ENCODE measurements around the gene PLIN3. TPM values are rescaled to one million over a fixed set of nuclear protein-coding genes. Genes with fewer than 3 reads are reported as not detected.
A peak's percentile ranks its signal among the peaks of the same experiment; 100 is the strongest.

The PLIN3 gene
- total RNA-seq, 2 experiments from 2014 or later = 81.3 to 115 TPM

DNA sequence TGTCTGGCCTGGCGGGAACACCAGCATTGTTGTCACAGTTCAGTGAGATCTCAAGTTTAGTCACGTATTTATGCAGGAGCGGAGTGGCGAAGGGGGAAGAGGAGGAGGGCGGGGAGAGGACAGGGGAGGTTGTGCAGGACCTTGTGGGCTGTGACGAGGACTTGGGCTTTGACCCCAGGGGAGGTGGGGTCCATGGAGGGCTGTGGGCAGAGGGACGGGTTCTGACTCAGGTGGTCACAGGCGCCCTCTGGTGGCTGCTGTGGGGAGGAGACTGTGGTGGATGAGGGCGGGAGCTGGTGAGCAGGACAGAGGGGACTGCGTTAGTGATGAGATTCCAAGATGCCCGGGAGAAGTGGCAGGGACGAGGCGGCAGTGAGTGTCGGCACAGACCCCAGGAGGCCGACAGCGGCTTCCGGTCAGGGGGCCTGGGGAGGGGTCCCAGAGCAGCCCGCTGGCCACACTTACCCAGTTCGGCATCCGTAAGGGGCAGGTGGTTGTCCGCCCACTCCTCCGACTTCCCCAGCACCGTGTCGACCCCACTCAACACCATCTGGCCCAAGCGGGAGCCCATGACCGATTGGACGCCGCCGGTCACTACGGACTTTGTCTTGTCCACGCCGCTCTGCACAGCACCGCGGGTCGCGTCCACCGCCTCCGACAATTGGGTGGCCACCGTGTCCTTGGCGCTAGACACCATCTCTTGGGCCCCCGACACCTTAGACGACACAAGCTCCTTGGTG, 15.7 kb downstream of the PLIN3 start:
- Histone ChIP-seq H3K27ac (ENCODE audit: low read depth, low read length, poor library complexity, severe bottlenecking) (peak overlapping the region; percentile 91), H3K9me2 (ENCODE audit: insufficient read depth, low read length) (no peaks in the 10 kb centered on the region), H3K4me1 (ENCODE audit: insufficient read depth, low read length, poor library complexity, severe bottlenecking) (peaks cover 43% of the 10 kb centered on the region), H3K36me3 (ENCODE audit: insufficient read depth, low read length) (peaks cover 71% of the 10 kb centered on the region), H3K79me2 (ENCODE audit: insufficient read depth, low read depth, low read length) (peaks cover 4% of the 10 kb centered on the region; the same call in 1 of the 2 replicates), H3K4me2 (ENCODE audit: low read length) (peak overlapping the region; percentile 56; the same call in 1 of the 2 replicates), H3K4me3 (ENCODE audit: low read depth, low read length, poor library complexity, severe bottlenecking) (no peak overlapping the region), H3K9me3 (ENCODE audit: low read length) (no peaks in the 10 kb centered on the region), H4K20me1 (ENCODE audit: insufficient read depth, low read length) (no peaks in the 10 kb centered on the region), H2AFZ (ENCODE audit: low read length) (no peak overlapping the region)
- TF ChIP-seq, protein P1, sequence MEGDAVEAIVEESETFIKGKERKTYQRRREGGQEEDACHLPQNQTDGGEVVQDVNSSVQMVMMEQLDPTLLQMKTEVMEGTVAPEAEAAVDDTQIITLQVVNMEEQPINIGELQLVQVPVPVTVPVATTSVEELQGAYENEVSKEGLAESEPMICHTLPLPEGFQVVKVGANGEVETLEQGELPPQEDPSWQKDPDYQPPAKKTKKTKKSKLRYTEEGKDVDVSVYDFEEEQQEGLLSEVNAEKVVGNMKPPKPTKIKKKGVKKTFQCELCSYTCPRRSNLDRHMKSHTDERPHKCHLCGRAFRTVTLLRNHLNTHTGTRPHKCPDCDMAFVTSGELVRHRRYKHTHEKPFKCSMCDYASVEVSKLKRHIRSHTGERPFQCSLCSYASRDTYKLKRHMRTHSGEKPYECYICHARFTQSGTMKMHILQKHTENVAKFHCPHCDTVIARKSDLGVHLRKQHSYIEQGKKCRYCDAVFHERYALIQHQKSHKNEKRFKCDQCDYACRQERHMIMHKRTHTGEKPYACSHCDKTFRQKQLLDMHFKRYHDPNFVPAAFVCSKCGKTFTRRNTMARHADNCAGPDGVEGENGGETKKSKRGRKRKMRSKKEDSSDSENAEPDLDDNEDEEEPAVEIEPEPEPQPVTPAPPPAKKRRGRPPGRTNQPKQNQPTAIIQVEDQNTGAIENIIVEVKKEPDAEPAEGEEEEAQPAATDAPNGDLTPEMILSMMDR (conservative IDR thresholded peaks at IDR 0.05; ENCODE audit: low read length) = peak; percentile 92
- no peak for TF ChIP-seq EZH2phosphoT487 (IDR thresholded peaks at IDR 0.05; ENCODE audit: borderline replicate concordance, low read depth, low read length)
- no TSS peak for BruUV-seq (replicated peaks)
- ChIA-PET CTCF (ENCODE audit: unreplicated experiment) (interaction anchor here (0.7 to 2.6 kb wide), 3 partner anchors 8 to 42 kb away, joined by 3 to 28 read pairs (median 3); no protein-coding TSS in a partner anchor), POLR2A (interaction anchor here (3.5 kb wide), 1 partner anchor 41 kb away, joined by 15 read pairs; no protein-coding TSS in a partner anchor)
- intact Hi-C loops (cut with micrococcal nuclease; ENCODE audit: unreplicated experiment) = loop anchor here (1.0 kb wide), 1 partner anchor 42 kb away; no protein-coding TSS in a partner anchor
- DNase-seq (ENCODE audit: low spot score) = peak; percentile 77

DNA sequence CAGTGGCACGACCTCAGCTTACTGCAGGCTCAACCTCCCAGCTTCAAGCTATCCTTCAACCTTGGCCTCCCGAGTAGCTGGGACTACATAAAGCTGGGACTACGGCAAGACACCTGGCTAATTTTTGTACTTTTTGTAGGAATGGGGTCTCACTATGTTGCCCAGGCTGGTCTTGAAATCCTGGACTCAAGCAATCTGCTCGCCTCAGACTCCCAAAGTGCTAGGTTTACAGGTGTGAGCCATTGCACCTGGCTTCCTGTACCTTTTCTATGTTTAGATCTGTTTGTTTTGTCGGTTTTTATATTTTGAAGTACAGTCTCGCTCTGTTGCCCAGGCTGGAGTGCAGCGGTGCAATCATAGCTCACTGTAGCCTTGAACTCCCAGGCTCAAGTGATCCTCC, 18.4 kb downstream of the PLIN3 start:
- Histone ChIP-seq H3K4me3 (ENCODE audit: low read depth, low read length, poor library complexity, severe bottlenecking) (peak overlapping the region; percentile 12), H3K4me1 (ENCODE audit: insufficient read depth, low read length, poor library complexity, severe bottlenecking) (peaks cover 43% of the 10 kb centered on the region), H2AFZ (ENCODE audit: low read length) (no peak overlapping the region), H3K4me2 (ENCODE audit: low read length) (peak overlapping the region; percentile 52), H3K36me3 (ENCODE audit: insufficient read depth, low read length) (peaks cover 71% of the 10 kb centered on the region), H3K9me3 (ENCODE audit: low read length) (no peaks in the 10 kb centered on the region), H3K27ac (ENCODE audit: low read depth, low read length, poor library complexity, severe bottlenecking) (peak overlapping the region; percentile 91), H3K79me2 (ENCODE audit: insufficient read depth, low read depth, low read length) (peaks cover 4% of the 10 kb centered on the region; the same call in 1 of the 2 replicates), H3K9me2 (ENCODE audit: insufficient read depth, low read length) (no peaks in the 10 kb centered on the region), H4K20me1 (ENCODE audit: insufficient read depth, low read length) (no peaks in the 10 kb centered on the region)
- intact Hi-C loops (cut with micrococcal nuclease; ENCODE audit: unreplicated experiment) = loop anchor here (1.0 kb wide), 1 partner anchor 18 kb away; the partner anchor contains the start of gene TICAM1
- TF ChIP-seq EZH2phosphoT487 (IDR thresholded peaks at IDR 0.05; ENCODE audit: borderline replicate concordance, low read depth, low read length) = no peak
- TF ChIP-seq, protein P1 (conservative IDR thresholded peaks at IDR 0.05; ENCODE audit: low read length) = no peak
- CTCF ChIA-PET (ENCODE audit: unreplicated experiment) = interaction anchor here (1.3 kb wide), 1 partner anchor 14 kb away, joined by 6 read pairs; no protein-coding TSS in a partner anchor
- BruUV-seq (replicated peaks) = no TSS peak
- DNase-seq (ENCODE audit: low spot score) = peak; percentile 87
- POLR2A ChIA-PET = interaction anchor here (2.5 to 3.5 kb wide), 2 partner anchors 18 to 39 kb away, joined by 7 to 15 read pairs; partner anchors contain the start of gene TICAM1
